HG02610 (cell line): ENCODE data around the gene CPVL.

Experiments used
- ATAC-seq: cut with Tn5 transposase; IDR thresholded peaks from one replicate; pipeline ENCODE4 v1.9.1; 2021; ENCODE audit warnings: mild to moderate bottlenecking, moderate library complexity; ENCODE audit not compliant: unreplicated experiment

The CPVL gene

GRCh38 chr7:29146057-29146706 lies at the start of gene CPVL:
Gene CPVL, minus strand, starts transcription at chr7:29146537. Its CDS starts 25,476 bp downstream, at chr7:29121061.
- no peak for ATAC-seq

- ATAC-seq, result no peak
Measured at GRCh38 chr7:29194594-29195427, 48.5 kb upstream of the CPVL start, which contains the start of gene CHN2. Gene CHN2, plus strand, starts transcription at chr7:29194775.

GRCh38 chr7:29194206-29194593 lies 47.9 kb upstream of the CPVL start:
- ATAC-seq, result no peak

- no peak for ATAC-seq
Measured at GRCh38 chr7:29193316-29194205, 47.2 kb upstream of the CPVL start.

- no peak for ATAC-seq
Measured at GRCh38 chr7:29192811-29193210, 46.5 kb upstream of the CPVL start.

- ATAC-seq, result no peak
Measured at GRCh38 chr7:29192323-29192722, 46.0 kb upstream of the CPVL start.

- ATAC-seq, result no peak
Measured at GRCh38 chr7:29190349-29191045, 44.2 kb upstream of the CPVL start.

- no peak for ATAC-seq
Measured at GRCh38 chr7:29189743-29190201, 43.4 kb upstream of the CPVL start.

GRCh38 chr7:29185613-29186012 lies 39.3 kb upstream of the CPVL start:
- ATAC-seq, result no peak

GRCh38 chr7:29184599-29184998 lies 38.3 kb upstream of the CPVL start:
- no peak for ATAC-seq

GRCh38 chr7:29179115-29179514 lies 32.8 kb upstream of the CPVL start:
- no peak for ATAC-seq

- ATAC-seq, result no peak
Measured at GRCh38 chr7:29177963-29178600, 31.7 kb upstream of the CPVL start.

- ATAC-seq, result no peak
Measured at GRCh38 chr7:29173458-29173857, 27.1 kb upstream of the CPVL start.

GRCh38 chr7:29170781-29171180 lies 24.4 kb upstream of the CPVL start:
- no peak for ATAC-seq

GRCh38 chr7:29167721-29168120 lies 21.4 kb upstream of the CPVL start:
- no peak for ATAC-seq

- no peak for ATAC-seq
Measured at GRCh38 chr7:29163854-29164253, 17.5 kb upstream of the CPVL start.

- ATAC-seq, result no peak
Measured at GRCh38 chr7:29162577-29162976, 16.2 kb upstream of the CPVL start.

- ATAC-seq, result no peak
Measured at GRCh38 chr7:29161231-29161630, 14.9 kb upstream of the CPVL start.

GRCh38 chr7:29160080-29160479 lies 13.7 kb upstream of the CPVL start:
- no peak for ATAC-seq

- no peak for ATAC-seq
Measured at GRCh38 chr7:29158795-29159423, 12.6 kb upstream of the CPVL start.
